NOMO-1 (cell line): ENCODE data around the gene FBH1.
"Not testable (repeated sequence)": the region's sequence is repeated elsewhere in the genome, so short reads cannot be mapped to it uniquely, and the experiment has no call there.

Experiments
- DNase-seq, 2 experiments: peaks; one replicate each; lab custom pipeline; 2025; ENCODE audit not compliant: unreplicated experiment in 2 of 2; lab: John Stamatoyannopoulos, UW

The FBH1 gene

DNA sequence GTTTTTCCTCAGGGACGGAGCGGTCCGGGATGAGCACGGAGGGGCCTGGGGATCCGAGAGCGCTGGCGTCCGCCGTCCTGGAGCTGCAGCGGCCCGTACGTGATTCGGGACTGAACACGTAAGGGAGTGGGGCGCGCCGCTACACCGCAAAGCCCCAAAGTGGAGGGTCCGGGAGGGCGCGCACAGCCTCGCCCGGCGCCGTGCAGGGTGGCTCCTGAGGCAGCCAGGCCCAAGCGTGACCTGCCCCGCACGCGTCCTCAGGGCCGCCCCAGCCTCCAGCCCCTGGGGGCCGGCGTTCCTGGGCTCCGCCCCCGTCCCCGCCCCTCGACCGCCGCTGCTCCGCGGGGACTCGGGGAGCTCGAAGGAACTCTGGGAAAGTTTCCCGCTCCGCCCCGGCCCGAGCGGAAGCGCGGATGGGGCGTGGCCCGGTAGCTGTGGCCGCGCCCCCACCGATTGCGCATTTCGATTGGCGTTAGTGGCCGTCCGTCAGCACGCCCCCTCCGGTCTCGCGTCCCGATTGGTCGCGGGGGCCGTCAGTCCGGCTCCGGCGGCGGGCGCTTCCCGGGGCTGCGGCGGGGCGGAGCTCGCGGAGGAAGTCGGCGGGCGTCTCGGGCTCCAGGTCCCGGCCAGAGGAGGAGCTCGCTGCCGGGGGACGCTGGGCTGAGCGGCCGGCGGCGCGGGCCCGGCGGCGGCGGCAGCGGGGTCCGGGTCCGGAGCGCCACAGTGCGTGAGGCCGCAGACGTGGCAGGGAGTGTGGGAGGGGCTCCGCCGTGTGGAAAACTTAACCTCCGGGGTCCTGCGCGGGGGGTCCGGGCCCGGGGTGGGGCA lies at the start of gene FBH1, which contains the start of gene ANKRD16:
FBH1 (plus strand) TSS at position 620 of the 828 bp plus-strand sequence; CDS start at position 723, 103 bp downstream.
ANKRD16 (minus strand) TSS at position 270 of the 828 bp plus-strand sequence. CDS start 539 bp downstream, outside the sequence.
- peak; percentile 93 to 96 for DNase-seq

DNA sequence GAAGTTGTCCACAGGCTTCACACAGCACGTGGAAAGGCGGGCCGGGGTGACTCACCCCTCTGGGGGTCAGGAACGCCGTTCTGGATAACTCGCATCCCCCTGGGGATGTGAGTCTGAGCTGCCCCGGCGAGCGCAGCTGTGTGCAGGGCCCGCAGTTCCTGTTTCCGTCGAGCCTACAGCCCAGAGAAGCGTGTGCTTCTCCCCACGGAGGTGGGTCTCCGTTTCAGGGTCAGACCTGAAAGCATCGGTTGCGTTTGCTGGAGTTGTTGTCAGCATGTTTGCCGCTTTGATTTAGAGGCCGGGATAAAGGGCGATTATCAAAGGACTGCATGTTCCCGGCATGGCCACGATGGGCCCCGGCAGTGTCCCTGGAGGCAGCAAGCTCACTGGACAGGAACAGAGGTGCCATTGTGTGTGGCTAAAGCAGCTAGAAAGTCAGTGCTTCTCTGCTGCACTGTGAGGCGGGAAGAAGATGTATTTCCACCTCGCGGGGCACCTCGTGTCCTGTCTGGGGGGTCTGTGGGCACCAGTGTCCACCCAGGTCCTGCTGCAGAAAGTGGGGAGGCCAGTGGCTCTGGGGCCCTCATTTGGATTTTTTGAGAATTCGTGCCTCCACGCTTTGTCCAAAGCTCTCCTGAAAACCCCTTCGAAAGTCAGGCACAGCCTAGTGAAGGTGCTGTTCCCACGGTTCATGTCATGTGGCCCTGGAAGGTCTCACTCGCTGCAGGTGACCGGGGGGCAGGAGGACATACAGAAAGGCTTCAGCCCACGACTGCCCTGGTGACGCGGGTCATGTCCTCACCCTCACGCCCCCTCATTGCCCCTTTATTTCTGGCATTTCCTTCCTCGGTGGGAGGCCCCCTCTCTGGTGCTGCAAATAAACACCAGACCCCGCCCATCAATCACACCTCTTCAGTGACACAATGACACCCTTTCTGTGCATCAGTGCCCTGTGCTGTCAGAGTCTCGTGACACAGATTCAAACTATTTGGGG lies 49.4 kb upstream of the FBH1 start:
- peak; percentile 28 to 31 for DNase-seq

DNA sequence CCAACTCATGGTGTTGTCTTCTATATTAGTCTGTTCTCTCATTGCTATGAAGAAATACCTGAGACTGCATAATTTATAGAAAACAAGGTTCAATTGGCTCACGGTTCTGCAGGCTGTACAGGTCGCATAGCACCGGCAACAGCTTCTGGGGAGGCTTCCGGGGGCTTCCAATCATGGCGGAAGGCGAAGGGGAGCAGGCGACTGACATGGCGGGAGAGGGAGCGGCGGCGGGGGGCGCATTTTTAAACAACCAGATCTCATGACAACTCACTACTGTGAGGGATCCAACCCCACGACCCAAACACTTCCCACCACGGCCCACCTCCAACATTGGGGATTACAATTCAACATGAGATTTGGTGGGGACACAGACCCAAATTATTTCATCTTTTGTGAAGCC lies 48.1 kb upstream of the FBH1 start:
- no peak for DNase-seq

DNA sequence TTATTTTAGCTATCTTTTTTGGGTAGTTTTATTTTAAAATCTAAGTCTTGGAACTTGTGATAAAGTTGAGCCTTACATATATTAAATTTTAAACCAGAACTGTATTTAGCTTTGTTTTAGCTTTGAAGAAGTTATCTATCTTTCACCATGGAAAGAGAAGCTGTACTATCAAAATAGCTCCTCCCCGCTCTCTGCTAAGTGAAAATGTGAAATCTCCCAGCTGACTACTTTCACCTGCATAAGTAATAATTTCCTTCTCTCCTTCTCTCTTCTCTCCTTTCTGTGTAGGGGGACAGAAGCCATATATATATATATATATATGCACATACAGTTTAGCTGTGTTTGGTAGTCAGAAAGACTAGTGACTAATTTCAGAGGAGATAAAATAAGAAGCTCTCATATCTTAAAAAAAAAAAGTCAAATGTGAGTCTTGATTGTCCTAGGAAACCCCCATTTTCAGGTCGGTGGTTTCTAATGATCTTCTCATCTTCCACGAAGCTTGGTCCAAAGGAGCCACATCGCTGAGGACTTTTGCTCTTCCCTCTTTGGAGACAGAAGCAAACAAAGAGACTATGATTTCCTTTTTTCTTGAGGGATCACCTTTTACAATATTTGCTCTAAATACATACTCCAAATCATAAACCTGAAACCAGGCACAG lies 46.2 kb upstream of the FBH1 start:
- DNase-seq, result no peak

DNA sequence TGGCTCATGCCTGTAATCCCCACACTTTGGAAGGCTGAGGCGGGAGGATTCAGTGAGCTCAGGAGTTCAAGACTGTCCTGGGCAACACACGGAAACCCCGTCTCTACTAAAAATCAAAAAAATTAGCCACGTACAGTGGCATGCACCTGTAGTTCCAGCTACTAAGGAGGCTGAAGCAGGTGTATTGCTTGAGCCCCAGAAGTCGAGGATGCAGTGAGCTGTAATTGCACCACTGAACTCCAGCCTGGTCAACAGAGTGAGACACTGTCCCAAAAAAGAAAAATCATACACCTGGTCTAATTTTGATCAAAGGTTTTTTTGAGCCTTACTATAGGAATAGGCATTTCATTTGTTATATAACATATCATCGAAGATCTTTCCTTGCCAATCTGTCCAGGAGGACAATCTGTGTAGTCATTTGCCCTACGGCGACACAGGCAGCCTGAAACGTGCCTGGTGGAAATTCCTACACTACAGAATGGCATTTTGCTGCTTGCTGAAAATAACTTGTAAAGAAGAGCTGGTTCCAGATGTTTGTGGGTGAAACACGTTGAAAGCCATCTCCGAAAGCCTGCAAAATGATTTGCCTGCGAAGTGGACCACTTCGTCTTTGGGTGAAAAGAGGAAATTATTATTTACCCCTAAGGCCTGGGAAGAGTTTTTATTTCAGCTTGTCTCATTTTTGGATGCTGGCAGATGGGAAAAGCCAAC lies 45.5 kb upstream of the FBH1 start:
- no peak for DNase-seq

DNA sequence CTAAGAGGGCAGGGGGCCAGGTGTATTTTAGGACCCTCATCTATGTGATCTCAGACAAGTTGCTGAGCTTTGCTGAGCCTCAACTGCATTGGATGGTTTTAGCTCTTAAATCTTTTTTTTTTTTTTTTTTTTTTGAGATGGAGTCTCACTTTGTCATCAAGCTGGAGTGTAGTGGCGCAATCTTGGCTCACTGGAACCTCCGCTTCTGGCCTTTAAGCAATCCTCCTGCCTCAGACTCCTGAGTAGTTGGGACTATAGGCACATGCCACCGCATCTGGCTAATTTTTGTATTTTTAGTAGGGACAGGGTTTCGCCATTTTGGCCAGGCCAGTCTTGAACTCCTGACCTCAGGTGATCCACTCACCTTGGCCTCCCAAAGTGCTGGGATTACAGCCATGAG lies 43.4 kb upstream of the FBH1 start:
- DNase-seq, result not testable (repeated sequence)

DNA sequence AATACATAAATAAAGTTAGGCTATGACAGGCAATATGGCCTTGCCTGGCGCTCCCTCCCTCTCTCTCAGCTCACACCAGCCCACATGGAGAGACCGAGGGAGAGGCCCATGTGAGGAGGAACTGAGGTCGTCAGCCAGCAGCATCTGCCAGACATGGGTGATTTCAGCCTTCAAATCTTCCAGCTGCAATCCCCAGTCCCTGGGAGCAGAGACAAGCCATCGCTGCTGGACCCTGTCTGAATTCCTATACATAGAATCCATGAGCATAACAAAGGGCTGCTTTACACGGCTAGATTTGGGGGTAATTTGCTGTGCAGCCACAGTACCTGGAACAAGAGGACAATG lies 35.9 kb upstream of the FBH1 start:
- no peak for DNase-seq

DNA sequence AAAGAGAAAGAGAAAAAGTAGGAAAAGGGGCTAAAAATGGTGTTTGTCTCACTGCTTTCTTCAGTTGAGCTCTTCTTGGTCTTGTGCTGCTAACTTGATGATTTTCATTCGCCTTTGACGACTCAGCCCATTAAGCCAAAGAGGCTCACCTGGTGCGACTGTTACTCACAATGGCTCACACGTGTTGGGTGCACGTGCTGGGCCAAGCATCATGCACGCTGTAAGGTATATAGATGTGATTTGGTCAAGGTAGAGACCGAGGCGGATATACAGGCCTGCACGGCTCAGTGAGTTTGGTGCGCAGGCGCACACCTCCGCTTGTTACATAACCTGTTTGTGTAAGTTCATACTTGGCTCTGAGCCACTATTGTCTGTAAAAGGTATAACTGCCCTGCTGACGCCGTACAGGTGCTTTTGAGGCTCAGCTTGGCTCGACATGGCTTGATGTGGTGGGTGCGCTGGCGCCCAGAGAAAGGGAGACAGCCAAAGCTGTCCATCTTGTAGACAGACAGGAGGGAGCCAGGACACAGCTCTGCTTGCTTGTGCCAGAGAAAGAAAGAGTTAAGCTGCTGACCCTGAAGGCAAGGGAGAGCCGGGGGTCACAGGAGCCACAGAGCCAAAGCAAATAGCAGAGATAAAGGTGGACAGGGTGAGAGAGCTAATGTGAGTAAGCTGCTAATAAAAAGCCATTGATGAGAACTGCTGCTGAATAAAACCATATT lies 33.9 kb upstream of the FBH1 start:
- DNase-seq, result no peak

DNA sequence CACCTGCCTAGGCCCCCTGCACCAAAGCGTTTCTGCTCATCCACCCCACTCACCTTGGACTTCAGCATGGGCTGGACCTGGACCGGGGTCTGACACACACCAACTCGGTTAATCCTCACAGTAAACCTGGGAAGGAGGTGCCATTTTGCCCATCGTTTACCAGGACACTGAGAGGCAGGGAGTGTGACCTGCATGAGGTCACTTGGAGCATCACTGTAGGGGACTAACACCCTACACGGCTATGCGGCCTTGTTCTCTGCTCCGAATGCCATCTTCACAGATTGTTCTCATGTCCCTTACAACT lies 33.4 kb upstream of the FBH1 start:
- no peak for DNase-seq

DNA sequence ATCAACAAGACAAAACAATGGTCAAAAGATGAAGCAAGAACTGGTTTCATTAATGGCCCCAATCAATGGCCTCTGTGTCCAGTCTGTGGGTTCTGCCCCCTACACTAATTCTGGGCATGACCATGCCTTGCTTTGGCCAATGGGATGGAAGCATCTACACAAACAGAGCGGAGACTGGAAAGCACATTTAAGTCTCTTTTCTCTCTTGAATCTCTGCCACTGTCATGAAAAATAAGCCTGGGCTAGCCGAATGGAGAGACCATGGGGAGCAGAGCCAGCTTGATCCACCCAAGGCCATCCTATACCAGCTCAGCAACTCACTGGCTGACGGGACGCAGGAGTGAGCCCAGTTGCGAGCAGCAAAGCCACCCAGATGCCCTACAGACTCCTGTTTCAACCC lies 31.2 kb upstream of the FBH1 start:
- no peak for DNase-seq

DNA sequence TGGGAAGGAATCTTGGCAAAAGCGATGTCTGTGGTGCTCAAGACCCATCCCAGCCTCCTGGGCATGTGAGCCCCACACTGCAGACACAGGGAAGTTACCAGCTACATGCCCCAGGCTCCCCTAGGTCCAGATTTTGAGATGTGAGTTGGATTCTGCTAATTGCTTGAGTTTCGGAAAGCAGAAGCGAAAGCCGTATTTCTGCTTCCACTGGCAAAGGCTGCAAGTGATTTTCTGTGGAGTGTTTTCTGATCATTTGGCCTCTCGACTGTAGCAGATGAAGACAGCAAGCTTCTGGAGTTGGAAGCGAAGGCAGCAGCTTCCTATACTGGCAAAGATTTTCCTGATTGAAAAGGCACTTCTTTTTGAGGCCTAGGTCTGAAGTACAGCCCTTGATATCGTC lies 30.0 kb upstream of the FBH1 start:
- DNase-seq, result peak; percentile 75 to 82

DNA sequence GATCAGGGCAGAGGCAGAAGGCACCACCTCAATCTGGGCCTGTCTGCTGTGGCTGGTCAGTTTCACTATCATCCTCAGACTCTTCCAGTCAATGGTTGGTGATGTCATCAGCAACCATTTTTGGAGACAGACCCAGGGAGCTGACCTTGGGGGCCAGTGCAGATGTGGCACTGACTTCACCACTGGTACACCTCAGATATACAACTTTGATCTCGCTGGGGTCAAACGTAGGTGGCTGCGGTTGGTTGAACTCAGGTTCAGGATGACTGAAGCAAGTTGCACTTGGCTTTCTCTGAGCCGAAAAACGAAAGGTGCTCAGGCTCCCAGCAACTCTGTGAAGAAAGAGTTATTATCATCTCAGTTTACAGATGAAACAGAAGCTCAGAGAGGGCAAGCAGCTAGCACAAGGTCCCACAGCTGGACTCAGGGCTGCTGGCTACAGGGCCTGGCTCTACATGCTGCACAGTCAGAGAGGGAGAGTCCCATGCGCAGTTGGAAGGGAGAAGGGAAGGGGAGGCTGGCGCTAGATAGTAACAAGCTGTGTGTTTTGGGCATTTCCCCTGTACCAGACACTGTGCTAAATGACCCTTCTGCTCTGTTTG lies 27.6 kb upstream of the FBH1 start:
- no peak for DNase-seq

DNA sequence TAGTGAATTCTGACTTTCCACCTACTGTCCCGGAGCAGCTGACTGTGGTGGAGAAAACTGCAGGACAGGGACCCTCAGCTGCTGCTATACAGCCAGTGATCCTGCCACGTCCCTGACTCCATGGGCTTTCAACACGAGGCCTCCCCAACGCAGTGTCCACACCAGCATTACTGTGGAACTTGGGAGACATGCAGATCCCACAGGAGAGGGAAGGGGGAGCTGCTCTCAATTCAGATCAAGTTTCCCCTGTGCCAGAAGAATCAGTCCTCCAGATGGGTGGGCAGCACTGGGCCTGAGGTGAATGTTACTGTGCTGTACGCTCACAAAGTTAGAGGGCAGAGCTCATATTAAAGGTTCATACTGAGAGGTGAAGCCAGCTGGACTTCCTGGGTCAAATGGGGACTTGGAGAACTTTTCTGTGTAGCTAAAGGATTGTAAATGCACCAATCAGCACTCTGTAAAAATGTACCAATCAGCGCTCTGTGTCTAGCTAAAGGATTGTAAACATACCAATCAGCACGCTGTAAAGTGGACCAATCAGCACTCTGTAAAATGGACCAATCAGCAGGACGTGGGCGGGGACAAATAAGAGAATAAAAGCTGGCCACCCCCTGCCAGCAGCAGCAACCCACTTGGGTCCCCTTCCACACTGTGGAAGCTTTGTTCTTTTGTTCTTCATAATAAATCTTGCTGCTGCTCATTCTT lies 26.9 kb upstream of the FBH1 start:
- not testable (repeated sequence) for DNase-seq

DNA sequence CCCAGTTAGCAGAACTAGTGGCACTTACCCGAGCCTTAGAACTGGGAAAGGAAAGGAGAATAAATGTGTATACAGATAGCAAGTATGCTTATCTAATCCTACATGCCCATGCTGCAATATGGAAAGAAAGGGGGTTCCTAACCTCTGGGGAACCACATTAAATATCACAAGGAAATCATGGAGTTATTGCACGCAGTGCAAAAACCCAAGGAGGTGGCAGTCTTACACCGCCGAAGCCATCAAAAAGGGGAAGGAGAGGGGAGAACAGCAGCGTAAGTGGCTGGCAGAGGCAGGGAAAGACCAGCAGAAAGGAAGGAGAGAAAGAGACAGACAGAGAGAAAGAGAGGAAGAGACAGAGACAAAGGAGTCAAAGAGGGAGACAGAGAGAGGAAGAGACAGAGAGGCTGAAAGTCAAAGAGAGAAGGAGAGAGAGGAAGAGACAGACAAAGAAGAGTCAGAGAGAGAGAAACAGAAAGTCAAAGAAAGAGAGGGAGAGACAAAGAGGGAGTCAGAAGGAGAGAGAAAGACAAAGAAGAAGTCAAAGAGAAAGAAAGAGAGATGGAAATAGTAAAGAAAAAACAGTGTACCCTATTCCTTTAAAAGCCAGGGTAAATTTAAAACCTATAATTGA lies 23.5 kb upstream of the FBH1 start:
- DNase-seq, result peak in 1 of 2 experiments; percentile 32

DNA sequence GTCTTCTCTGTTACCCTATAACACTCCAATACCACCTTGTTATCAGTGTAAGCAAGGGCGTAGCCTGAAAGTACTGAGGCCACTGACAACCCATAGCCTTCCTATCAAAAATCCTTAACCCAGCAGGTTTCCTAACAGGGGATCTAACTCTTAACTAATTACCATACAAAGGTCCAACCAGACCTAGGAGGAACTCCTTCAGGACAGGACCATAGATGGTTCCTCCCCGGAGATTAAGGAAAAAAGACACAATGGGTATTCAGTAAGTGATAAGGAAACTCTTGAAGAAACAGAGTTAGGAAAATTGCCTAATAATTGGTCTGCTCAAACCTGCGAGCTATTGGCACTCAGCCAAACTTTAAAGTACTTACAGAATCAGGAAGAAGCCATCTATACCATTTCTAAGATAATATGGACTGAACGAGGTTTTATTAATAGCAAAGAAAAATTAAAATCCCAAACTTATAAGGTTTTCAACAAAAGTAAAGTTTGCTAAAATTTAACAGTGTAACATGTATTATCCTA lies 22.9 kb upstream of the FBH1 start:
- peak in 1 of 2 experiments; percentile 49 for DNase-seq

DNA sequence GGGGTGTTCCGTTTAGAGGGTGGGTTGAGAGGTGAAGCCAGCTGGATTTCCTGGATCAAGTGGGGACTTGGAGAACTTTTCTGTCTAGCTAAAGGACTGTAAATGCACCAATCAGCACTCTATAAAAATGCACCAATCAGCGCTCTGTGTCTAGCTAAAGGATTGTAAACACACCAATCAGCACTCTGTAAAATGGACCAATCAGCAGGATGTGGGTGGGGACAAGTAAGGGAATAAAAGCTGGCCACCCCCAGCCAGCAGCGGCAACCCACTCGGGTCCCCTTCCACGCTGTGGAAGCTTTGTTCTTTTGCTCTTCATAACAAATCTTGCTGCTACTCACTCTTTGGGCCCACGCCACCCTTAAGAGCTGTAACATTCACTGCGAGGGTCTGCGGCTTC lies 21.7 kb upstream of the FBH1 start:
- DNase-seq, result not testable (repeated sequence)

DNA sequence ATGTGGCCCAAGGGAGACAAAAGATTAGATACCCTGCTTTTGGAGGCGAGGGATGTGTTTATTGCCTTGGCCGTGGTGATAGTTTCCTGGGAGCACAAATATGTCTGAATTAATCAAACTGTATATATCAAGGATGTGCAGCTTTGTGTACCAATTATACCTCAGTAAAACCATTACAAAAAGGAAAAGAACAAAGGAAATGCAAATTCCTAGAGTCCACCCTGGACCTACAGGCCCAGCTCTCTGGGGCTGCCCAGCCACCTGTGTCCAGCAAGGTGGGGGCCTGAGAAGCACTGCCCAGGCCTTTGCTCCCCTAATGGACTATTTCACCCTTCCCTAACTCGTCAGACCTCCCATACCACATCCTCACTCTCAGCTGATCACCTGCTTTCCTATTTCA lies 20.9 kb upstream of the FBH1 start:
- DNase-seq, result no peak

DNA sequence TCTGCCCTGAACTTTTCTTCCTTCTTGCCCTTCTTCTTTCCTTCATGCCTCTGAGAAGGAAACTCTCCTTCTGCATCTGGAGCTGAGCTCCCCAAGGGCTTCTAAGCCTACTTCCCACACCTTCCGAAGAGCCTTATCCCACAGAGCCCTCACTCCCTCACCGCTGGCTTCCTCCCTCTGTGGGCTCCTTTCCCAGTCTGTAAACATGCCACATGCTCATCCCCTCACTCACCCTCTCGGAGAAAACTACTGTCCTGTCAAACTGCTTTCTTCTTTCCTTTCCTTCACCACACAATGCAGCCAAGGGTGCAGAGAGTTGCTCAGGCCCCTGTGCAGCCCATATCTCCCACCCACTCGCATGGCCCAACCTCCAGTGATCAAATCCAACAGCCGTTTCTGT lies 18.4 kb upstream of the FBH1 start:
- no peak for DNase-seq
